DOHH2 (cell line): ENCODE measurements around the gene HOXA2.

Source experiments
- H3F3A ChIP-seq: fragments of 200-600 bp; sonication (generic), shearing (Covaris generic); 2 replicates; pipeline ENCODE4 v1.6.0; 2016; ENCODE audit warnings: antibody characterized with exemption, mild to moderate bottlenecking; ENCODE audit not compliant: control insufficient read depth, insufficient read depth
- H3K27ac ChIP-seq: fragments of 200-600 bp; sonication (generic); 2 replicates; pipeline ENCODE4 v1.5.1; 2014; ENCODE audit warnings: low read depth, mild to moderate bottlenecking, low read length, moderate library complexity
- H3K27me3 ChIP-seq: fragments of 200-600 bp; sonication (generic); 2 replicates; pipeline ENCODE4 v1.6.1; 2014; ENCODE audit warnings: mild to moderate bottlenecking, low read length, mixed read lengths; ENCODE audit not compliant: control insufficient read depth
- H3K36me3 ChIP-seq: fragments of 200-600 bp; sonication (generic); 2 replicates; pipeline ENCODE4 v1.6.1; 2014; ENCODE audit warnings: mild to moderate bottlenecking, low read length, moderate library complexity, mixed read lengths; ENCODE audit not compliant: control insufficient read depth
- H3K4me1 ChIP-seq: fragments of 200-600 bp; sonication (generic); 2 replicates; pipeline ENCODE4 v1.6.1; 2014; ENCODE audit warnings: mild to moderate bottlenecking, low read length, mixed read lengths; ENCODE audit not compliant: control insufficient read depth
- H3K4me2 ChIP-seq: fragments of 200-600 bp; sonication (generic); 2 replicates; pipeline ENCODE4 v1.6.0; 2014; ENCODE audit warnings: mild to moderate bottlenecking, low read length, moderate library complexity
- H3K4me3 ChIP-seq: fragments of 200-600 bp; sonication (generic); 2 replicates; pipeline ENCODE4 v1.5.1; 2014; ENCODE audit warnings: mild to moderate bottlenecking, low read length, mixed read lengths
- H3K79me2 ChIP-seq: fragments of 200-600 bp; sonication (generic); 2 replicates; pipeline ENCODE4 v1.6.1; 2014; ENCODE audit warnings: mild to moderate bottlenecking, low read length, mixed read lengths; ENCODE audit not compliant: control insufficient read depth
- H3K9me2 ChIP-seq: fragments of 200-600 bp; sonication (generic); replicated peaks from 2 replicates; pipeline ENCODE4 v1.6.1; 2014; ENCODE audit warnings: mild to moderate bottlenecking, low read length, mixed read lengths; ENCODE audit not compliant: control insufficient read depth
- H3K9me3 ChIP-seq: fragments of 200-600 bp; sonication (generic); 2 replicates; pipeline ENCODE4 v1.6.1; 2014; ENCODE audit warnings: antibody characterized with exemption, low read length, mixed read lengths; ENCODE audit not compliant: control insufficient read depth, insufficient read depth
- H4K20me1 ChIP-seq: fragments of 200-600 bp; sonication (generic); 2 replicates; pipeline ENCODE4 v1.6.0; 2014; ENCODE audit warnings: low read depth, mild to moderate bottlenecking, antibody characterized with exemption, low read length, moderate library complexity; ENCODE audit not compliant: control insufficient read depth, insufficient read depth
- CTCF ChIP-seq: fragments of 200-600 bp; sonication (generic); IDR thresholded peaks from one replicate; pipeline ENCODE4 v1.5.1; 2014; ENCODE audit warnings: antibody characterized with exemption, mild to moderate bottlenecking, low read depth, low read length; ENCODE audit not compliant: poor library complexity, severe bottlenecking
- EZH2phosphoT487 ChIP-seq: fragments of 200-600 bp; sonication (generic); IDR thresholded peaks from 2 replicates; pipeline ENCODE4 v1.6.1; 2017; ENCODE audit warnings: borderline replicate concordance, mild to moderate bottlenecking, antibody characterized with exemption, low read length, moderate library complexity, mixed read lengths

Gene HOXA2

GRCh38 chr7:27133409-27134231 is 31.1 kb upstream of the HOXA2 start:
- Histone ChIP-seq H3K4me3 (no peak overlapping the region), H3K27ac (no peak overlapping the region), H3K36me3 (no peaks in the 10 kb centered on the region), H4K20me1 (no peaks in the 10 kb centered on the region), H3K4me1 (no peaks in the 10 kb centered on the region), H3F3A (no peaks in the 10 kb centered on the region), H3K27me3 (peaks cover 56% of the 10 kb centered on the region), H3K9me3 (no peaks in the 10 kb centered on the region), H3K79me2 (no peaks in the 10 kb centered on the region), H3K9me2 (no peaks in the 10 kb centered on the region), H3K4me2 (no peak overlapping the region)
- no peak for TF ChIP-seq CTCF
- TF ChIP-seq EZH2phosphoT487: no peak

DNA sequence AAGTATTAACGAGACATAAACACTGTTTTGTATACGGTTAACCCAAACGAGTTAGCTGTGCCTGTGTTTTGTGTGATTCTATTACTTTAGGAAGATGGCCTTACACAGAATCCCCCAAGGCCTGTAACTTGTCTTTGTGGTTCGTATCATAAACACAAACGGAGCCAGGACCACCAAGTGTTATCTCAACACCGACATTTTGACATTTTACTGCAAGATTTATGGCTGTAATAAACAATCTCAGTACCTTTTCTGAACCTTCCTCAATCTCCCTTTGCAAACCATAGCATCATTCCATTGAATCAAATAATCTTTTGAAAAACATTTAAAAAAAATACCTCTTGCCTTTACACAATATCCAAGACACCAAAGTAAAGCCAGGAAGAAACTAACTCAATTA is 30.5 kb upstream of the HOXA2 start:
- Histone ChIP-seq H3F3A (no peaks in the 10 kb centered on the region), H4K20me1 (no peaks in the 10 kb centered on the region), H3K27ac (no peak overlapping the region), H3K4me2 (no peak overlapping the region), H3K9me3 (no peaks in the 10 kb centered on the region), H3K79me2 (no peaks in the 10 kb centered on the region), H3K9me2 (no peaks in the 10 kb centered on the region), H3K4me1 (no peaks in the 10 kb centered on the region), H3K4me3 (no peak overlapping the region), H3K27me3 (peaks cover 53% of the 10 kb centered on the region), H3K36me3 (no peaks in the 10 kb centered on the region)
- TF ChIP-seq CTCF: no peak
- no peak for TF ChIP-seq EZH2phosphoT487

- H4K20me1 ChIP-seq: no peaks in the 10 kb centered on the region
- H3K36me3 ChIP-seq: no peaks in the 10 kb centered on the region
- H3K4me3 ChIP-seq: no peak overlapping the region
- no peaks in the 10 kb centered on the region for H3K9me2 ChIP-seq
- TF ChIP-seq EZH2phosphoT487 (no peak), CTCF (no peak)
- peaks cover 53% of the 10 kb centered on the region for H3K27me3 ChIP-seq
- H3K4me1 ChIP-seq: no peaks in the 10 kb centered on the region
- no peaks in the 10 kb centered on the region for H3F3A ChIP-seq
- H3K4me2 ChIP-seq: no peak overlapping the region
- H3K79me2 ChIP-seq: no peaks in the 10 kb centered on the region
- H3K9me3 ChIP-seq: no peaks in the 10 kb centered on the region
- no peak overlapping the region for H3K27ac ChIP-seq
Observed at GRCh38 chr7:27132214-27132613, 29.7 kb upstream of the HOXA2 start.
